ENCODE measurements around the gene KLF6. TPM values are rescaled to one million over a fixed set of nuclear protein-coding genes. Genes with fewer than 3 reads are reported as not detected.

The KLF6 gene
- total RNA-seq, 6 experiments from 2014 or later = 25.2 to 86.4 (median 75.2) TPM

DNA sequence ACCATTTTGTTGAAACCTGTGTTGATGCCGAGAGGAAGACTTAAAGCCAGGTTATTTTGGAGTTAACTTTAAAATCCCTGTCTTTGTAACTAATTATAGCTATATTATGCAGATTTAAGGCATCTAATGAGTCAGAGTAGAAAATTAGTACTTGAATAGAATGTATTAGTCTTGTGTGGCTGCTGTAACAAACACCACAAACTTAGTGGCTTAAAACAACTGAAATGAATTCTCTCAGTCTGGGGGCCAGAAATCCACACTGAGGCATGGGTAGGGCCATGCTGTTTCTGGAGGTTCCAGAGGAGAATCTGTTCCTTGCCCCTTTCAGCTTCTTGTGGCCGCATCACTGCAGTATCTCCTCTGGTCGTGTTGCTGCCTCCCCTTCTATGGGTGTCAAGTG lies 8.5 kb upstream of the KLF6 start:
- intact Hi-C loops (cut with DNase I) = no loop called here
- H3K27me3 ChIP-seq = no peaks in the 10 kb centered on the region

DNA sequence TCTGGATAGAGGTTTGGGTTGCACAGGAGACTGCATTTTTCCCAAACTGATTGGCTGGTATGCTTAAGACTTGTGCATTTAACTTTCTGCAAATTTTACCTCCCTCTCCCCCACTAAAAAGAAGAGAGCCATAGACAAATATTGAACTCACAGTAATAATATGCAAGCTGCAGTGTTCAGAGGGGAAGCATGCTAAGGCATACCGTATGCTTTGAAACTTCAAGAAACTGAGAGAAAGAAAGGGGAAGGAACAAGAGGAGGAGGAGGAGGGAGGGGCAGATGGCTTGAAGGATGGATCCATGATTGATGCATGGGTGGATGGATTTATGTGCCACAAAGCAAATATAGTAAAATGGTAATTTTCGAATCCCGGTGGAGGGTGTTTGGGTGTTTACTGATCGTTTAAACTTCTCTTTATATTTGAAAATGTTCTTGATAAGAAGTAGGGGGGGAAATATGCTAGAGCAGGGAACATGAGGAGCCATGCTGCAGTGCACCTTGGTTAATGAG lies 7.8 kb upstream of the KLF6 start:
- 78% methylated on average over 4 of the region's 4 CpGs for WGBS (ENCODE audit: insufficient coverage, low coverage, low lambda C conversion rate, missing lambda C conversion rate)

More for the DNA sequence above, 8.5 kb upstream of the KLF6 start:
- Histone ChIP-seq H3K4me3 (no peak overlapping the region), H3K4me1 (no peaks in the 10 kb centered on the region), H3K36me3 (no peaks in the 10 kb centered on the region), H3K9me3 (no peaks in the 10 kb centered on the region), H3K27ac (no peak overlapping the region)
- TF ChIP-seq, protein P1, sequence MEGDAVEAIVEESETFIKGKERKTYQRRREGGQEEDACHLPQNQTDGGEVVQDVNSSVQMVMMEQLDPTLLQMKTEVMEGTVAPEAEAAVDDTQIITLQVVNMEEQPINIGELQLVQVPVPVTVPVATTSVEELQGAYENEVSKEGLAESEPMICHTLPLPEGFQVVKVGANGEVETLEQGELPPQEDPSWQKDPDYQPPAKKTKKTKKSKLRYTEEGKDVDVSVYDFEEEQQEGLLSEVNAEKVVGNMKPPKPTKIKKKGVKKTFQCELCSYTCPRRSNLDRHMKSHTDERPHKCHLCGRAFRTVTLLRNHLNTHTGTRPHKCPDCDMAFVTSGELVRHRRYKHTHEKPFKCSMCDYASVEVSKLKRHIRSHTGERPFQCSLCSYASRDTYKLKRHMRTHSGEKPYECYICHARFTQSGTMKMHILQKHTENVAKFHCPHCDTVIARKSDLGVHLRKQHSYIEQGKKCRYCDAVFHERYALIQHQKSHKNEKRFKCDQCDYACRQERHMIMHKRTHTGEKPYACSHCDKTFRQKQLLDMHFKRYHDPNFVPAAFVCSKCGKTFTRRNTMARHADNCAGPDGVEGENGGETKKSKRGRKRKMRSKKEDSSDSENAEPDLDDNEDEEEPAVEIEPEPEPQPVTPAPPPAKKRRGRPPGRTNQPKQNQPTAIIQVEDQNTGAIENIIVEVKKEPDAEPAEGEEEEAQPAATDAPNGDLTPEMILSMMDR (IDR thresholded peaks at IDR 0.05) = no peak
- no peak for TF ChIP-seq POLR2A (IDR thresholded peaks at IDR 0.05)
- DNase-seq = no peak
- 94% methylated on average over 2 of the region's 3 CpGs for WGBS (ENCODE audit: insufficient coverage, low coverage, low lambda C conversion rate, missing lambda C conversion rate)
- ATAC-seq = no peak

DNA sequence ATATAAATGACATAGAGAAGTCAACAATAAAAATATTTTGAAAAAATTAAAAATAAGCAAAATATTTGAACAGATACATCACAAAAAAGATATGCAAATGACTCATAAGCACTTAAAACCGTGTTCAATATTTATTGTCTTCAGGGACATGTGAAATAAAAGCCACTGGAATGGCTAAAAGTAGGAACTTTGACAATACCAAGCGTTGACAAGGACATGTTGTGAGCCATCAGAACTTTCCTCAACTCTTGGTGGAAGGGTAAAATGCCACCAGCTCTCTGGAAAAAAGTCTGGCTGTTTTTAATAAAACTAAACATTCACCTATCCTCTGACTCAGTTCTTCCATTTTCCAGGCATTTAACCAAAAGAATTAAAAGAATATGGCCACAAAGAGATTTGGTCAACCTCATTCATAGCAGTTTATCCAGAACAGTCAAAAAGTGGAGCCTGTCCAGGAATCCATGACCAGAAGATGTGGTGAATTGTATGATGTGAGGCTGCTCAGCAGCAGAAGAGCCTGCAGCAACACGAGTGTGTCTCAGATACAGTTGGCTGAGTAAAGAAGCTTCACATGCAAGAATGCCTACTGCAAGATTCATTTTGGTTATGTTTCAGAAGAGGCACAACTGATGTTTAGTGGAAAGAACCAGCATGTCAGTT lies 7.1 kb upstream of the KLF6 start:
- TF ChIP-seq POLR2A (IDR thresholded peaks at IDR 0.05) = no peak
- TF ChIP-seq, protein P1 (IDR thresholded peaks at IDR 0.05) = no peak
- Histone ChIP-seq H3K27me3 (no peaks in the 10 kb centered on the region), H3K9me3 (no peaks in the 10 kb centered on the region), H3K4me1 (no peaks in the 10 kb centered on the region), H3K27ac (no peak overlapping the region), H3K4me3 (no peak overlapping the region), H3K36me3 (no peaks in the 10 kb centered on the region)
- ATAC-seq (no peak), DNase-seq (no peak)
- intact Hi-C loops (cut with DNase I) = no loop called here
- WGBS (ENCODE audit: insufficient coverage, low coverage, low lambda C conversion rate, missing lambda C conversion rate) = 84% methylated on average over 3 of the region's 3 CpGs

More for the DNA sequence above, 7.8 kb upstream of the KLF6 start:
- H3K9me3 ChIP-seq = no peaks in the 10 kb centered on the region
- no peaks in the 10 kb centered on the region for H3K36me3 ChIP-seq
- TF ChIP-seq, protein P1 (IDR thresholded peaks at IDR 0.05) = no peak
- TF ChIP-seq POLR2A (IDR thresholded peaks at IDR 0.05) = no peak
- H3K27ac ChIP-seq = no peak overlapping the region
- no peaks in the 10 kb centered on the region for H3K4me1 ChIP-seq
- intact Hi-C loops (cut with DNase I) = no loop called here
- ATAC-seq = no peak
- no peak overlapping the region for H3K4me3 ChIP-seq
- no peaks in the 10 kb centered on the region for H3K27me3 ChIP-seq
- DNase-seq = no peak

DNA sequence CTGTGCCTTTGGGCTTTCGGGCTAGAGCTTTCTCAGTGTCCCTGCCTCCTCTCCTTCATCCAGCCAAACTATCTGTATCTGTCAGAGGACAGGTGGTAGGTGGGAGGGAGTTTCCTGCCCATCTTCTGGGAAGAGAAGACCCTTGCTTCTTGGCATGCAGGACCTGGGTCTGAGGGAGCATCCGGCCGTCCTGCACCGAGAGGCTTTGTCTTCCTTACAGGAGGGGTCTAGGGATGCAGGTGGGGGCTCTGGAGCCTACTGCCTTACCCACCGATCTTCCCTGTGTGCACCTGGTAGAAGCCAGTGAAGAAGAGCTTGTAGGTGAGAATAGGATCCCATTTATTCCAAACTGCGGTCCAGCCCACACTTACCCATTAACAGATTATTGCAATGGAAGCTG lies 5.8 kb upstream of the KLF6 start:
- no peaks in the 10 kb centered on the region for H3K27me3 ChIP-seq
- WGBS (ENCODE audit: insufficient coverage, low coverage, low lambda C conversion rate, missing lambda C conversion rate) = 100% methylated on average over 2 of the region's 6 CpGs
- H3K27ac ChIP-seq = no peak overlapping the region
- H3K4me1 ChIP-seq = no peaks in the 10 kb centered on the region
- no peak for DNase-seq
- no peak for ATAC-seq
- no peak for TF ChIP-seq POLR2A (IDR thresholded peaks at IDR 0.05)
- TF ChIP-seq, protein P1 (IDR thresholded peaks at IDR 0.05) = no peak
- H3K9me3 ChIP-seq = no peaks in the 10 kb centered on the region
- no peak overlapping the region for H3K4me3 ChIP-seq
- H3K36me3 ChIP-seq = no peaks in the 10 kb centered on the region
- intact Hi-C loops (cut with DNase I) = no loop called here

Data from right lobe of liver (tissue), 6 donors.